GM23248 (cell line): Measurements from ENCODE around the gene TRPM2. TPM values are rescaled to one million over a fixed set of nuclear protein-coding genes. Genes with fewer than 3 reads are reported as not detected.
A peak's percentile ranks its signal among the peaks of the same experiment; 100 is the strongest.

ENCODE experiments used
- DNase-seq: peaks from one replicate; pipeline ENCODE4 v3.0.0-alpha.2; 2015
- H2AFZ ChIP-seq: fragments of 200-600 bp; sonication (generic); 2 replicates; pipeline ENCODE4 v1.6.1; 2016; ENCODE audit warnings: antibody characterized with exemption
- H3F3A ChIP-seq: fragments of 200-600 bp; sonication (generic); 2 replicates; pipeline ENCODE4 v1.6.1; 2016; ENCODE audit warnings: mild to moderate bottlenecking, antibody characterized with exemption, mixed run types; ENCODE audit not compliant: insufficient read depth
- H3K27ac ChIP-seq: fragments of 200-600 bp; sonication (generic); 2 replicates; pipeline ENCODE4 v1.5.1; 2016; ENCODE audit warnings: mild to moderate bottlenecking
- H3K27me3 ChIP-seq: fragments of 200-600 bp; sonication (generic); replicated peaks from 2 replicates; pipeline ENCODE4 v1.6.1; 2016; ENCODE audit warnings: mild to moderate bottlenecking; ENCODE audit not compliant: insufficient read depth
- H3K36me3 ChIP-seq: fragments of 200-600 bp; sonication (generic); 2 replicates; pipeline ENCODE4 v1.6.1; 2016; ENCODE audit warnings: low read depth, mild to moderate bottlenecking
- H3K4me1 ChIP-seq: fragments of 200-600 bp; sonication (generic); 2 replicates; pipeline ENCODE4 v1.6.1; 2016; ENCODE audit warnings: mild to moderate bottlenecking; ENCODE audit not compliant: insufficient read depth
- H3K4me2 ChIP-seq: fragments of 200-600 bp; sonication (generic); one replicate; pipeline ENCODE4 v1.6.1; 2016; ENCODE audit warnings: mild to moderate bottlenecking; ENCODE audit not compliant: unreplicated experiment
- H3K4me3 ChIP-seq: fragments of 200-600 bp; sonication (generic); 2 replicates; pipeline ENCODE4 v1.5.1; 2016; ENCODE audit warnings: mild to moderate bottlenecking
- H3K79me2 ChIP-seq: fragments of 200-600 bp; sonication (generic); 2 replicates; pipeline ENCODE4 v1.6.1; 2016; ENCODE audit warnings: mild to moderate bottlenecking; ENCODE audit not compliant: insufficient read depth
- H3K9ac ChIP-seq: fragments of 200-600 bp; sonication (generic); 2 replicates; pipeline ENCODE4 v1.6.1; 2016; ENCODE audit warnings: mild to moderate bottlenecking
- H3K9me2 ChIP-seq: fragments of 200-600 bp; sonication (generic); 2 replicates; pipeline ENCODE4 v1.6.1; 2016; ENCODE audit warnings: mixed run types, mild to moderate bottlenecking, moderate library complexity; ENCODE audit not compliant: insufficient read depth
- H3K9me3 ChIP-seq: fragments of 200-600 bp; sonication (generic); one replicate; pipeline ENCODE4 v1.6.1; 2017; ENCODE audit warnings: low read depth
- H4K20me1 ChIP-seq: fragments of 200-600 bp; sonication (generic); 2 replicates; pipeline ENCODE4 v1.6.0; 2016; ENCODE audit not compliant: insufficient read depth
- EZH2 ChIP-seq: fragments of 200-600 bp; sonication (generic); IDR thresholded peaks from 2 replicates; pipeline ENCODE4 v1.6.1; 2018; ENCODE audit warnings: antibody characterized with exemption, mild to moderate bottlenecking; ENCODE audit not compliant: insufficient read depth, poor library complexity, severe bottlenecking
- EZH2phosphoT487 ChIP-seq: fragments of 200-600 bp; sonication (generic); IDR thresholded peaks from 2 replicates; pipeline ENCODE4 v1.6.1; 2018; ENCODE audit warnings: antibody characterized with exemption, moderate library complexity, mild to moderate bottlenecking, low read depth; ENCODE audit not compliant: insufficient read depth
- WGBS, 2 experiments: methylation state at CpG; one replicate each; pipeline ENCODE4 v1.1.6; 2015 to 2017; ENCODE audit warnings: low lambda C conversion rate in 2 of 2, low coverage in 1 of 2; ENCODE audit errors: missing lambda C conversion rate in 2 of 2; 5-methylcytosine and 5-hydroxymethylcytosine counted together
- in situ Hi-C: fragments of 300-500 bp; cut with MboI; formaldehyde crosslinking; loops from 2 replicates; pipeline ENCODE4 v1.15.0; 2020
- polyA plus RNA-seq: library from polyadenylated mRNA; unstranded; fragments of >200 nt; fragmentation: Nextera tagmentation; extraction: Ambion mirVana; gene quantifications from 2 replicates; pipeline ENCODE4 v1.2.1, GENCODE V29; 2016
- total RNA-seq: library from RNA; depleted of rRNA; stranded (reverse); fragments of >200 nt; shearing (Covaris generic); gene quantifications from 2 replicates; pipeline ENCODE4 v1.2.3, GENCODE V29; 2014

The TRPM2 gene
- total and polyA plus RNA-seq, 2 experiments from 2014 or later: 0.22 TPM; not detected in 1

DNA sequence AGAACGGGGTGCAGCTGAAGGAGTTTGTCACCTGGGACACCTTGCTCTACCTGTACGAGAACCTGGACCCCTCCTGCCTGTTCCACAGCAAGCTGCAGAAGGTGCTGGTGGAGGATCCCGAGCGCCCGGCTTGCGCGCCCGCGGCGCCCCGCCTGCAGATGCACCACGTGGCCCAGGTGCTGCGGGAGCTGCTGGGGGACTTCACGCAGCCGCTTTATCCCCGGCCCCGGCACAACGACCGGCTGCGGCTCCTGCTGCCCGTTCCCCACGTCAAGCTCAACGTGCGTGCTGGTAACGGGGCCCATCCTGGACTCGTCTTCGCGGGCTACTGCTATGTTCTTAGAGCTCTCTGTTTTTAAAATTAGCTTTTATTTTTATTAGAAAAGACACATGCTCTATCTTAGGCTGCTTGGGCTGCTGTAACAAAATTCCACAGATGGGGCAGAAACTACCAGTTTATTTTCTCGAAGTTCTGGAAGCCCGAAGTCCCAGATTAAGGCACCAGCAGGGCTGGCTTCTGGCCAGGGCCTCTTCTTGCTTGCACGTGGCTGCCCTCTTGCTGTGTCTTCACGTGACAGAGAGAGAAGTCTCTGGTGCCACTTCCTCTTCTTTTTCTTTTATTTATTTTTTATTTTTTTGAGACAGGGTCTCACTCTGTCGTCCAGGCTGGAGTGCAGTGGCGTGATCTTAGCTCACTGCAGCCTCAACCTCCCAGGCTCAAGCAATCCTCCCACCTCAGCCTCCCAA lies 38.1 kb downstream of the TRPM2 start:
- Histone ChIP-seq H3K79me2 (no peaks in the 10 kb centered on the region), H4K20me1 (no peaks in the 10 kb centered on the region), H3K4me3 (no peak overlapping the region), H3F3A (no peaks in the 10 kb centered on the region), H3K9ac (no peak overlapping the region), H3K9me3 (no peaks in the 10 kb centered on the region), H3K4me2 (no peak overlapping the region), H3K27ac (no peak overlapping the region), H3K9me2 (no peaks in the 10 kb centered on the region), H3K36me3 (no peaks in the 10 kb centered on the region), H2AFZ (no peak overlapping the region), H3K4me1 (no peaks in the 10 kb centered on the region), H3K27me3 (0 out of 2 replicates have a peak, but pooled peaks cover 19% of the 10 kb centered on the region)
- in situ Hi-C loops: no loop called here
- TF ChIP-seq EZH2phosphoT487: no peak
- TF ChIP-seq EZH2: no peak
- peak; percentile 16 for DNase-seq
- 32 to 41% methylated on average over 34 of the region's 34 CpGs for WGBS, 2 experiments

DNA sequence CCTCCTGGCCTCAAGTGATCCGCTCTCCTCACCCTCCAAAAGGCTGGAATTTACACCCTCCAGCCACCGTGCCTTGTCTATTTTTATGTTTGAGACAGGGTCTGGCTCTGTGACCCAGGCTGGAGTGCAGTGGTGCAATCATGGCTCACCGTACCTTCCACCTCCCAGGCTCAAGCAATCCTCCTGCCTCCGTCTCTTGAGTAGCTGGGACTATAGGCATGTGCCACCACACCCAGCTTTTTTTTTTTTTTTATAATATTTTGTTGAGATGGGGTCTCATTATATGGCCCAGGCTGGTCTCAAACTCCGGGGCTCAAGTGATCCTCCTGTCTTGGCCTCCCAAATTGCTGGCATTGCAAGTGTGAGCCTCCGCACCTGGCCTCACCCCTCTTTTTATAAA lies 38.8 kb downstream of the TRPM2 start:
- TF ChIP-seq EZH2 (no peak), EZH2phosphoT487 (no peak)
- Histone ChIP-seq H3K9ac (no peak overlapping the region), H3K27me3 (0 out of 2 replicates have a peak, but pooled peaks cover 19% of the 10 kb centered on the region), H3K9me3 (no peaks in the 10 kb centered on the region), H3K79me2 (no peaks in the 10 kb centered on the region), H3K9me2 (no peaks in the 10 kb centered on the region), H3K27ac (no peak overlapping the region), H3K4me1 (no peaks in the 10 kb centered on the region), H3K36me3 (no peaks in the 10 kb centered on the region), H3K4me3 (no peak overlapping the region), H4K20me1 (no peaks in the 10 kb centered on the region), H2AFZ (no peak overlapping the region), H3K4me2 (no peak overlapping the region), H3F3A (no peaks in the 10 kb centered on the region)
- WGBS, 2 experiments: 32 to 40% methylated on average over 6 of the region's 6 CpGs
- in situ Hi-C loops: no loop called here
- no peak for DNase-seq

DNA sequence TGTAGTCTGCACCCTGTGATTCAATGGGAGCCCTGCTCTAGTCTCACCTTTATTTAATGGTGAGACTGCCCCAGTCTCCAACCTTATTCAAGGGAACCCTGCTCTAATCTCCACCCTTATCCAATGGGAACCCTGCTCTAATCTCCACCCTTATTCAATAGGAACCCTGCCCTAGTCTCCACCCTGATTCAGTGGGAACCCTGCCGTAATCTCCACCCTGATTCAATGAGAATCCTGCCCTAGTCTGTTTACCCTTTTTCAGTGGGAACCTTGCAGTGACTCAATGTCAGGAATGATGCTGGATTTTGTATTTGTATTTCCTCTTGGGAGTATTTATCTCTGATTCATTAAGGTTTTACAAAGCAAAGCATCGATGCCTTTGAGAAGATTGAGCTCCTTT lies 39.5 kb downstream of the TRPM2 start:
- no peak for DNase-seq
- H3K4me2 ChIP-seq: no peak overlapping the region
- H3K27me3 ChIP-seq: 0 out of 2 replicates have a peak, but pooled peaks cover 19% of the 10 kb centered on the region
- no peaks in the 10 kb centered on the region for H4K20me1 ChIP-seq
- no peak overlapping the region for H3K27ac ChIP-seq
- in situ Hi-C loops: no loop called here
- TF ChIP-seq EZH2phosphoT487 (no peak), EZH2 (no peak)
- no peaks in the 10 kb centered on the region for H3K36me3 ChIP-seq
- no peaks in the 10 kb centered on the region for H3K79me2 ChIP-seq
- no peaks in the 10 kb centered on the region for H3F3A ChIP-seq
- H3K4me1 ChIP-seq: no peaks in the 10 kb centered on the region
- no peaks in the 10 kb centered on the region for H3K9me2 ChIP-seq
- H3K4me3 ChIP-seq: no peak overlapping the region
- H3K9me3 ChIP-seq: no peaks in the 10 kb centered on the region
- H2AFZ ChIP-seq: no peak overlapping the region
- WGBS, 2 experiments: 2 to 6% methylated on average over 2 of the region's 2 CpGs
- H3K9ac ChIP-seq: no peak overlapping the region

DNA sequence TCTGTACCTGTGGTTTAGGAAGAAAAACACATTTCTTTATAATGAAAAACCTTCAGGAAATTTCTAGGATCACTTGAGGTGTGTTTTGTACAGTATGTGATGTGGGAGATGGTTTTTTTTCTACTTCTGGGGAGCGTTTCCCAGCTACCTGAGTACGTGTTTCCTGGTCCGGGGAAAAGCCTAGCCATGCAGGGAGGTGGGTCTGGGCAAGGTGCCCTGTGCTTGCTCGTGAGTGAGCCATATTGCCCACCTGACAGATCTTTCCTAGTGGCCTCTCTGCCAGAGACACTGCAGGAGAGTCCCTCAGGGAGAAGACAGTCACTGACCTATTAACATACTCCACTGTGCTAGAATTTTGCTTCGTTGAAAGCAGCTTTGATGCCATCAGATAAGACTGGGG lies 41.3 kb downstream of the TRPM2 start:
- no peak for TF ChIP-seq EZH2phosphoT487
- TF ChIP-seq EZH2: no peak
- no peak overlapping the region for H3K9ac ChIP-seq
- no peak overlapping the region for H2AFZ ChIP-seq
- no peaks in the 10 kb centered on the region for H3F3A ChIP-seq
- no peaks in the 10 kb centered on the region for H3K9me3 ChIP-seq
- in situ Hi-C loops: no loop called here
- H3K4me2 ChIP-seq: no peak overlapping the region
- H3K4me1 ChIP-seq: no peaks in the 10 kb centered on the region
- 22 to 39% methylated on average over 5 of the region's 5 CpGs for WGBS, 2 experiments
- 0 out of 2 replicates have a peak, but pooled peaks cover 19% of the 10 kb centered on the region for H3K27me3 ChIP-seq
- no peak overlapping the region for H3K4me3 ChIP-seq
- H3K79me2 ChIP-seq: no peaks in the 10 kb centered on the region
- H3K36me3 ChIP-seq: no peaks in the 10 kb centered on the region
- H3K27ac ChIP-seq: no peak overlapping the region
- H3K9me2 ChIP-seq: no peaks in the 10 kb centered on the region
- DNase-seq: no peak
- H4K20me1 ChIP-seq: no peaks in the 10 kb centered on the region
